Fibroblast of villous mesenchyme (primary cell): ENCODE measurements around the gene KCNC4. TPM values are rescaled to one million over a fixed set of nuclear protein-coding genes. Genes with fewer than 3 reads are reported as not detected.

Experiments
- DNase-seq: peaks from one replicate; pipeline ENCODE4 v3.0.0-alpha.2; 2010; ENCODE audit warnings: low read depth
- H3K4me3 ChIP-seq: 2 replicates; pipeline ENCODE4 v1.5.1; 2011; ENCODE audit warnings: low read depth, mild to moderate bottlenecking, low read length
- total RNA-seq: library from RNA; depleted of rRNA; stranded (reverse); fragments of >200 nt; gene quantifications from 2 replicates; pipeline ENCODE4 v1.2.3, GENCODE V29; 2012
- TF ChIP-seq, protein P1 (sequence below): IDR thresholded peaks from 2 replicates; pipeline ENCODE4 v1.5.1; 2012; ENCODE audit warnings: low read depth, mild to moderate bottlenecking, low read length; ENCODE audit not compliant: insufficient read depth

KCNC4 gene
- total RNA-seq, 1 donor: 1.7 TPM

GRCh38 chr1:110215621-110216515 lies 5.8 kb downstream of the KCNC4 start:
- H3K4me3 ChIP-seq: no peak overlapping the region
- TF ChIP-seq, protein P1, sequence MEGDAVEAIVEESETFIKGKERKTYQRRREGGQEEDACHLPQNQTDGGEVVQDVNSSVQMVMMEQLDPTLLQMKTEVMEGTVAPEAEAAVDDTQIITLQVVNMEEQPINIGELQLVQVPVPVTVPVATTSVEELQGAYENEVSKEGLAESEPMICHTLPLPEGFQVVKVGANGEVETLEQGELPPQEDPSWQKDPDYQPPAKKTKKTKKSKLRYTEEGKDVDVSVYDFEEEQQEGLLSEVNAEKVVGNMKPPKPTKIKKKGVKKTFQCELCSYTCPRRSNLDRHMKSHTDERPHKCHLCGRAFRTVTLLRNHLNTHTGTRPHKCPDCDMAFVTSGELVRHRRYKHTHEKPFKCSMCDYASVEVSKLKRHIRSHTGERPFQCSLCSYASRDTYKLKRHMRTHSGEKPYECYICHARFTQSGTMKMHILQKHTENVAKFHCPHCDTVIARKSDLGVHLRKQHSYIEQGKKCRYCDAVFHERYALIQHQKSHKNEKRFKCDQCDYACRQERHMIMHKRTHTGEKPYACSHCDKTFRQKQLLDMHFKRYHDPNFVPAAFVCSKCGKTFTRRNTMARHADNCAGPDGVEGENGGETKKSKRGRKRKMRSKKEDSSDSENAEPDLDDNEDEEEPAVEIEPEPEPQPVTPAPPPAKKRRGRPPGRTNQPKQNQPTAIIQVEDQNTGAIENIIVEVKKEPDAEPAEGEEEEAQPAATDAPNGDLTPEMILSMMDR: no peak
- no peak for DNase-seq

DNA sequence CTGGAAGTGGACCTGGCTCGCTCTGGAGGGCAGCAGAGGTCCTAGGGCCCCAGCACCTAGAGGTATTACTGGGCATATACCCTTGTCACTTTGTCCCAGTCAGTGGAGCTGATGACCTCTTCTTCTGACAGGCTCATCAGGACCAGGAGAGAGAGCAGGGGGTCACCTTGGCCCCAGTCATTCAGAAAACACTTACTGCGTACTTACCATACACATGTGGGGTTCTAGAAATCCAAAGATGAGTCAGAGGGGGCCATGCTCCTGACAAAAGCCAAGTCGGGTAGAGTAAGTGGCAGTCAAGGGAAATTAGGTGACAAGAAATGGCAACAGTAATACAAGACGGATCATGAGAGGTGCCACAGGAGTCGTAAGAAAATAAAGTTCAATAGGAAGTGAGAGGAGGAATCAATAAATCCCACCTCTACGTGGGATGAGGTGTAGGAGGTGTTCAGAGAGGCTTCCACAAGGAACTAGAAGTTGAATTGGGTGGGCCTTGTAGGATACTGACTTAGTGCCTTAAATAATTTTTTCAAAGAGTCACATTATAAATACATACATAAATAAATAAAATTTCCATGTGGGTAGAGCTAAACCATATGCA lies 6.8 kb downstream of the KCNC4 start:
- DNase-seq: no peak
- TF ChIP-seq, protein P1: no peak
- no peak overlapping the region for H3K4me3 ChIP-seq

DNA sequence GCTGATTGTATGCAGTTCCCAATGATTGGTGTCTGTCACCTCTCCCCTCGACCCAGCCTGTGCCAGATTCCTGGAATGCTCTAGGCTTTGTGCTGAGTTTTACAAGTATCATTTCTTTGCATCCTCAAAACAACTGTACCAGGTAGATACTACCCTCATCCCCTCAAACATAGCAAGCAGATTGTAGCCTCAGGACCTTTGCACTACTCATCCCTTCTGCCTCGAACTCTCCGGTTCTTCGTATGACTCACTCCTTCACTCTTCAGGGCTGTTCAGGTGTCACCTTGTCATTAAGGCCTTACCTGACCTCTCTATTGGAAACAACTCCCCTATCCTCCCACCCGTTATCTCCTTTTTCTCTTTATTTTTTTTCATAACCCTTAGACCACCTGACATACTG lies 8.0 kb downstream of the KCNC4 start:
- H3K4me3 ChIP-seq: no peak overlapping the region
- TF ChIP-seq, protein P1: no peak
- DNase-seq: no peak

- DNase-seq: no peak
- TF ChIP-seq, protein P1: no peak
- H3K4me3 ChIP-seq: no peak overlapping the region
Measured at GRCh38 chr1:110218739-110219138, 8.6 kb downstream of the KCNC4 start.

GRCh38 chr1:110220324-110220723 lies 10.2 kb downstream of the KCNC4 start:
- DNase-seq: no peak
- H3K4me3 ChIP-seq: no peak overlapping the region
- TF ChIP-seq, protein P1: no peak

DNA sequence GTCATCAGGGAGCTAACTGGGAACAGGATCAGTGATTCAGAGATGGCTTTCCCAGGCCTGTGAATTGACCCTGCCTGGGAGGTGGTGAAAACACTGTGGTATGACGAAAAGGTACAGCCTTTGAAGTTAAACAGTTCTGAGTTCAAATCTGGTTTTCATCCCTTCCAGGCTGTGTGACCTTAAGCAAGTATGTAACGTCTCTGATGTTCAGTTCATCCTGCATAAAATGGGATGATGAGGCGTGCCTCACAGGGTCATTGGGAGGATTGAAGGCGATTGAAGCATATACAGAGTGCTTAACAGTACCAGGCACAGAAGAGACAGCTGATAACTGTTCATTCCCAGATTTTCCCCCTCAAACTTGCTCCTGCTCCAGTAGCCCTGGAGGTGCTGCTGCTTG lies 11.0 kb downstream of the KCNC4 start:
- TF ChIP-seq, protein P1: no peak
- no peak for DNase-seq

More for the DNA sequence above, 11.0 kb downstream of the KCNC4 start:
- H3K4me3 ChIP-seq: no peak overlapping the region
